ENCODE data around the gene ARL4A.

Gene ARL4A

GRCh38 chr7:12701433-12701832, 14.0 kb downstream of the ARL4A start:
- DNase-seq (ENCODE audit: low read depth) = no peak

GRCh38 chr7:12703881-12704280, 16.4 kb downstream of the ARL4A start:
- DNase-seq (ENCODE audit: low read depth) = no peak

GRCh38 chr7:12705878-12706277, 18.4 kb downstream of the ARL4A start:
- no peak for DNase-seq (ENCODE audit: low read depth)

GRCh38 chr7:12706900-12707536, 19.6 kb downstream of the ARL4A start:
- no peak for DNase-seq (ENCODE audit: low read depth)

GRCh38 chr7:12708314-12708713, 20.9 kb downstream of the ARL4A start:
- DNase-seq (ENCODE audit: low read depth) = no peak

DNA sequence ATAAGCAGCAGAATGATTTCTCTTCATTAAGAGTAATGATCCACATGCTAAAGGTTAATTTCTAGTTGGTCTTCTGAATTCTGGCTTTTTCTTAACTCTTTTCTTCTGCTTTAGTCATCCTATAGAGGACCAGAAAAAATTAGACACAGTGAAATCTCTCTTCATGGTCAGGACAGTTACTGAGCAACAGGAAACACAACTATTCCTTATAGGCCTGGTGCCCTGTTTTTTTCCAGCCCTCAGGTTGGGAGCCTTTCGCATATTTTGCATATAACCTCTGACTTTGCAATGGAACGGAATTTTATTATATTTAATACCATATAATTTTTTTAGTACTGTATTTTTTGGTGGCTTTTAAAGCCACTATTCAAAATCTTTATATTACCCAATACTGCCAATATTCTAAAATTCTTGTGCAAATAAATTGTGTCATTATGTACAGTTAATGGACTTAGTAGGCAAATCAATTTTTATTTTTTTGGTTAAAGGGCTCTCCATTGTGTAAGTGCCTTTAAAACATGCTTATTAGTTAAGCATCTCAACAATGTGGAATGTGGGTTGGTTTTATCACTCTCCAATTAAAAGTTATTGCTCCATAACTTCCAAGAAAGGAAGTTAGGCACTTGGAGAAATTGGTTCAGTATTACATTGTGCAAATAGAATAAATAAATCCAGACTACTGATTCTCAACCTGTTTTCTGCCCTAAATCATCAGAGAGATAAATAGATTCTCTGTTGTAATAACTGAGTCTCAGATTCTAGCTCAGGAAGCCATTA, 22.5 kb downstream of the ARL4A start:
- DNase-seq (ENCODE audit: low read depth) = no peak

- DNase-seq (ENCODE audit: low read depth) = no peak
Observed at GRCh38 chr7:12711124-12711523, 23.7 kb downstream of the ARL4A start.

DNA sequence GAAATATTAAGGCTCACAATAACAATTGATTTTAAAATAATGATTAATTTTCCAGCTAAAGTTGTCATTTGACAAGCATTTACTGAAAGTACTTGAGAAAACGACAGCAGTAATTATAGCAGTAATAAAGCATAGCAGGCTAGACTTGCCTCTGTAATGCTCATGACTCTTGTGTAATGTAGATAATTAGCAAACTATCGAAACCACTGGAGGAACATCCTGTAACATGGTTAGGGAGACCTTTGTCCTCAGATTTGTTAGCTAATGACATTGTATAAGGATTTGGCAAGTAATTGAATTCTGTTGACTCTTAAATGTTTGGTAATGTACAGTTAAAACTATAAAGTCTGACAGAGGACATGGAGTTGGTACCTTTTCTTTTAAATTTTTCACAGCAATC, 24.8 kb downstream of the ARL4A start:
- DNase-seq (ENCODE audit: low read depth) = no peak

DNA sequence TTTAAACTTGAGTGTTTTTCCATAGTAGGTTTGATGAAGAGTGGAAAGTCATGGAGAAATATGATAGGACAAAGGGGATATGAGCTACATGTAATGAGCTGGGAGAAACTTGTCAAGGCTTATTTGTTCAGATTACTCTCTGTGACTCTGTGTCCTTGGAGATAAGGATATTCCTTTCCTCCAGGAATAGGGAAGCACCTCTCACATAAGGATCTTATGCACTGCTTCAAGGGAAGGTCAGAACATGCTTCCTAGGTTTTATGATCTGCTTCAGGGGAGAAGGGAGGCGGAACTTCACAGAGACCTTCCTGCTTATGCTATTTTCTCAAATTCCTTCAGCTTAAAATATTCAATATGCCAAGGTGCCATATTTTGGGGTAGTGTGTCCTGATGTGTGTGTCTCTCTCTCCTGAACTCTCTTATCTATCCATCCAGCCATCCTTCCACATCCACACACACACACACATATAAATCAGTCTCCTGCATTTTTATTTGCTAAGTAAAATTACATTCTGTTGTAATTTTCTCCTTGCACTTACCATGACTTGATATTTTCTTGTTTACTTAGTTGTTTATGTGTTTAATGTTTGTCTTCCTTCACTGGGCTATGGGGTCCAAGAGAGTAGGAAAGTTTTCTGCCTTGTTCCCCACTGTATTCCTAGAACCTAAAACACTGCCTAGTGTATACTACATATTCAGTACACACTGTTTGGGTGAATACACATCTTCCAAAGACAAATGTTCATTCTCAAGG, 26.4 kb downstream of the ARL4A start:
- no peak for DNase-seq (ENCODE audit: low read depth)

- no peak for DNase-seq (ENCODE audit: low read depth)
Observed at GRCh38 chr7:12714379-12714737, 26.9 kb downstream of the ARL4A start.

DNA sequence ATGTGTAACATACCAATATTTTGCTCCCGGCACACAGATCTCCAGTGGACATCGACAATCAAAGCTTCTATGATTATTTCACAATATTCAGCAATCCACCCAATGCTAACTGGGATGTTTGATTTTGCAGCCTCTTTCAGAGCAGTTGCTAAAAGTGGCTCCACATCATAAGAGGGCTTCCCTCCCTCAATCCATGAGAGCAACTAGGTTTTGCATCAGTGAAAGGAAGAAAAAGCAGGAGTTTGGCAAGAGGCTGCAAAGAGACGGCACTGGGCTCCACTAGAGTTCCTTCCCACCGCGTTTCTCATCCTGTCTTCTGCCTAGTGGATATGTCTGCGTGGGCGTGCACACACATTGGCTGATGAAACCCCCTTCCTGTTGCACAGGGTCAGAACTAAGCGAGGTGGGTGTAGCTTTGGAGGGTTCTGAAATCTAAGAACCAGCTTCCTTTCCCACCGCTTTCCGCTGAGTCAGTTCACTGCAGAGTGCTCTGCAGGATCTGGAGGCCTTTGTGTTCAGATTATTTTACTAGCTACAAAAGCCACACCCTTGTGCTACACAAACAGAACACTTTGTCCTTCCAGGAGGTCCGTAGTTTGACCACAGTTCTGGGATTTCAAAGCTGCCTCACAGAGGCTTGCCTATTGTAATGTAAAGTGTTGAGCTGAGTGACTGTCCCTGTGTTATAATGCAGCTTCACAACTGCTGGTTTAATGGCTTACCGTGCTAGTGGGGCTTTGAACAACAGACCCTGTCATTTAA, 28.1 kb downstream of the ARL4A start:
- DNase-seq (ENCODE audit: low read depth) = peak; percentile 98

DNA sequence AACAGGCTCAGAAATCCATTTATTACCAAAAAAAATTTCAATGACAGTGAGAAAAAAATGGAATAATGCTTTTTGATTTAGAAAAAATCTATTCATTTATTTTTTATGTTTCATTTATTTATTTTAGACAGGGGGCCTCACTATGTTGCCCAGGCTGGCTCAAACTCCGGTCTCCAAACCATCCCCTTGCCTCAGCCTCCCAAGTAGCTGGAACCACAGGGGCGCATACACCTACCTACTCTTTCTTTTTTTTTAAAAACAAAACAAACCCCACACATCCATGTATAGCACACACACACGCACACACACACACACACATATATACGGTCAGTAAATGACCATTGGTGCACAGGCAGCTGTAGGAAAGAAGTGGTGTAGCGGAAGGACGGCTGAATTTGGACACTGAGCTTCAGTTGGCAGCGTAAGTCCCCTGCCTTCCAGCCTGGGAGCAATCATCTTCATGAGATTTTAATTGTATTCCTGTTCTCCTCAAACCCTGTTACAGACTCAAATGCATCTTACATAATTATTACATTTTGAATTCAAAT, 28.8 kb downstream of the ARL4A start:
- no peak for DNase-seq (ENCODE audit: low read depth)

GRCh38 chr7:12716722-12717121, 29.3 kb downstream of the ARL4A start:
- DNase-seq (ENCODE audit: low read depth) = no peak

- no peak for DNase-seq (ENCODE audit: low read depth)
Observed at GRCh38 chr7:12719141-12719919, 31.9 kb downstream of the ARL4A start.

DNA sequence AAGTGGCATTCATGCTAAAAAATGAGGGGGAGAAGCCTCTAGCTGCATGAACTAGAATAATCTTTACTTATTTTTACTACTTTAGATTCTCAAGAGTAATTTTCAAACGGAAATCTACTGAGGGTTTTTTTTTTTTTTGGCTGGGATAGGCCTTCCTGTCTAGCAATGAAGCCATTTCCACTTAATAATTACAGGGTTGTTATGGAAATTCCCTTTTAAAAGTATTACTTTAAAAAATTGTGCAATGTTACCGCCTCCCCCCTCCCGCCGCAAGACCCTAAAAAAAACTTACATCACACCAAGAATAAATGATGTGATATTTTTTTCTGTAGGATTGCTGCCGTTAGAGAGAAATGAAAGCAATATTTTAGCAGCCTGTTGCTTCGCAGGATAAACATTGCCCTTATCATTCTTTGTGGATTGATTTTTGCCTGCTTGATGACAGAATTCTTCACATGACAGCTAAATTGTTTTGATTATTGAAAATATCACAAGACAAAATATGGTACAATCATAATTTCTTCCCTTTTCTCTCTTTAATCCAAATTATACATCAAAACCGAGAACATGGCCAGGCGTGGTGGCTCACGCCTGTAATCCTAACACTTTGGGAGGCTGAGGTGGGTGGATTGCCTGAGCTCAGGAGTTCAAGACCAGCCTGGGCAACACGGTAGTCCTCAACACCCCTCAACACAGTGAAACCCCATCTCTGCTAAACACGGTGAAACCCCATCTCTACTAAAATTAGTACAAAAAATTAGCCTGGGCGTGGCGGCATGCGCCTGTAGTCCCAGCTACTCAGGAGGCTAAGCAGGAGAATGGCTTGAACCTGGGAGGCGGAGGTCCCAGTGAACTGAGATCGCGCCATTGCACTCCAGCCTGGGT, 32.8 kb downstream of the ARL4A start:
- no peak for DNase-seq (ENCODE audit: low read depth)

- DNase-seq (ENCODE audit: low read depth) = no peak
Observed at GRCh38 chr7:12721286-12721830, 33.9 kb downstream of the ARL4A start.

GRCh38 chr7:12722136-12722535, 34.7 kb downstream of the ARL4A start:
- DNase-seq (ENCODE audit: low read depth) = no peak

DNA sequence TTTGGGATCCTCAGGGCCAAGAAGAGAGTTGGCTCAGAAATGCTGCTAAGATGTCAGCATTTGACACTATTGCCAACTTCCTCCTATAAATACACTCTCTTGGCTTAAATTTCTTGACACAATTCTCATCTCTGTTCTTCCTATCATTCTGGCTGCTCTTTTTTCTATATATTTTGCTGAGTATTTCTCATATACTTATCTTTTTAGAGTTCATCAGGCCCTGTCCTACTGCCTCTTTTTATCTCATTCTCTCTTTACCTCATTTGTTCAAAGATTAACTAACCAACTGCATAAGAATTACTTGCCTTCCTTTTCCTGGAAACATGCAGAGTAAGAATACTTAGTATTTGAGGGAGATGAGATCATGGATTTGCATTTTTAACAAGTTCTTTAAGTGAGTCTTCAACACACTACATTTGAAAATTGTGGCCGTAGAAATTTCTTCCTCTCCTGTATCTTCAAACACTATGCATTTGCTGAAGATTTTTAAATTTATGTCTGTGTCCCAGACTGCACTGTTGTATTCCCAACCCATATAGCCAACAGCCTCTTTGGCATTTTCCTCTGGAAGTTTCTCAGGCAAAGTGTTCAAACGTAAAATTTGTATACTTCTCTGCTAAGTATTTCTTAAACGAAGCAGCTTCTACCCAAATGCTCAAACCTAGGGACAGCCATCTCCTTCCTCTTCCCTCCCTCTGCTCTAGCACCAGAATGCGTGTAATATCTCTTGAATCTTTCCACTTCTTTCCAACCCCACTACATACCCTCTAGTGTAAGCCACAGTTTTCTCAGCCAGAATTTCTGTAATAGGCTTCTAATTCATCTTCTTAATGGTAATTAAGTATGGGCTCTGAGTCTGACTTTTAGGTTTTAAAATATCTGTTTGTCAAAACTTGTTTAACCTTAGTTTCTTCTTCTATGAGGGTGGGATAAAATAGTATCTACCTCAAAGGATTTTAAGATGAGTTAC, 35.5 kb downstream of the ARL4A start:
- DNase-seq (ENCODE audit: low read depth) = no peak

Measured in non-pigmented ciliary epithelial cell (primary cell).